WTC11 (cell line): ENCODE measurements around the gene AEBP2. TPM values are rescaled to one million over a fixed set of nuclear protein-coding genes. Genes with fewer than 3 reads are reported as not detected.

Experiments
- ATAC-seq: fragments of 200-7000 bp; cut with Tn5 transposase; 2 replicates; pipeline ENCODE4 v1.10.0; 2021; ENCODE audit warnings: mild to moderate bottlenecking, moderate library complexity
- CTCF ChIA-PET: fragments of 300-600 bp; sonication (Branson Sonifier 250); formaldehyde crosslinking; loops from one replicate; lab custom pipeline; 2021; ENCODE audit warnings: antibody characterized with exemption; lab: Charles Lee
- POLR2A ChIA-PET: fragments of 350-600 bp; sonication (Branson Sonifier 250); formaldehyde crosslinking; loops from one replicate; lab custom pipeline; 2021; ENCODE audit warnings: antibody characterized with exemption; lab: Charles Lee
- DNase-seq: peaks from one replicate; pipeline ENCODE4 v3.0.0; 2021; ENCODE audit warnings: low spot score
- H3K27ac Mint-ChIP-seq: 2 replicates; pipeline ENCODE4 v1.8.0; 2021; ENCODE audit warnings: mixed read lengths
- H3K27me3 Mint-ChIP-seq: 2 replicates; pipeline ENCODE4 v1.8.0; 2021; ENCODE audit warnings: low read depth, mild to moderate bottlenecking, moderate library complexity, mixed read lengths
- H3K36me3 Mint-ChIP-seq: 2 replicates; pipeline ENCODE4 v1.8.0; 2021; ENCODE audit warnings: mixed read lengths
- H3K4me1 Mint-ChIP-seq: 2 replicates; pipeline ENCODE4 v1.8.0; 2022; ENCODE audit warnings: mixed read lengths
- H3K4me3 Mint-ChIP-seq: 2 replicates; pipeline ENCODE4 v1.8.0; 2021; ENCODE audit warnings: mild to moderate bottlenecking, moderate library complexity, mixed read lengths
- H3K9me3 Mint-ChIP-seq: 2 replicates; pipeline ENCODE4 v1.8.0; 2021; ENCODE audit warnings: mixed read lengths
- CBFB ChIP-seq: sonication (generic); formaldehyde crosslinking; IDR thresholded peaks from 2 replicates; pipeline ENCODE4 v1.8.1; 2022; ENCODE audit warnings: mild to moderate bottlenecking, low read depth, missing genetic modification reagents
- CREB1 ChIP-seq: sonication (generic); formaldehyde crosslinking; IDR thresholded peaks from 2 replicates; pipeline ENCODE4 v1.8.0; 2023; ENCODE audit warnings: mild to moderate bottlenecking, missing genetic modification reagents
- EMX1 ChIP-seq: fragments of 250-450 bp; sonication (Bioruptor Pico); IDR thresholded peaks from 2 replicates; pipeline ENCODE4 v1.8.0; 2021; ENCODE audit warnings: mild to moderate bottlenecking
- ESRRA ChIP-seq: sonication (generic); formaldehyde crosslinking; IDR thresholded peaks from 2 replicates; pipeline ENCODE4 v1.8.1; 2022; ENCODE audit warnings: mild to moderate bottlenecking, missing genetic modification reagents, borderline replicate concordance
- FOXK1 ChIP-seq: sonication (generic); formaldehyde crosslinking; IDR thresholded peaks from 2 replicates; pipeline ENCODE4 v1.8.0; 2022; ENCODE audit warnings: mild to moderate bottlenecking, moderate library complexity, missing genetic modification reagents
- IRF2 ChIP-seq: sonication (generic); formaldehyde crosslinking; IDR thresholded peaks from 2 replicates; pipeline ENCODE4 v1.8.0; 2022; ENCODE audit warnings: low read depth, missing genetic modification reagents, borderline replicate concordance
- MYBL2 ChIP-seq: sonication (generic); formaldehyde crosslinking; IDR thresholded peaks from 2 replicates; pipeline ENCODE4 v1.8.1; 2023; ENCODE audit warnings: mild to moderate bottlenecking, moderate library complexity, missing genetic modification reagents
- ZNF138 ChIP-seq: sonication (generic); formaldehyde crosslinking; conservative IDR thresholded peaks from 2 replicates; pipeline ENCODE4 v1.8.1; 2022; ENCODE audit warnings: mild to moderate bottlenecking, moderate library complexity, missing genetic modification reagents
- ZNF232 ChIP-seq: sonication (generic); formaldehyde crosslinking; IDR thresholded peaks from 2 replicates; pipeline ENCODE4 v1.8.0; 2022; ENCODE audit warnings: mild to moderate bottlenecking, missing genetic modification reagents
- ZNF423 ChIP-seq: fragments of 250-450 bp; sonication (Bioruptor Pico); IDR thresholded peaks from 2 replicates; pipeline ENCODE4 v2.1.2; 2022; ENCODE audit warnings: mild to moderate bottlenecking, moderate library complexity
- ZNF671 ChIP-seq: fragments of 250-450 bp; sonication (Bioruptor Pico); IDR thresholded peaks from 2 replicates; pipeline ENCODE4 v1.8.0; 2021; ENCODE audit warnings: mild to moderate bottlenecking
- total RNA-seq: library from RNA; stranded (reverse); gene quantifications from 3 replicates; pipeline ENCODE4 v1.2.3, GENCODE V29; 2021
- TF ChIP-seq, protein P1 (sequence below): sonication (generic); formaldehyde crosslinking; IDR thresholded peaks from 2 replicates; pipeline ENCODE4 v1.8.1; 2022; ENCODE audit warnings: missing genetic modification reagents, borderline replicate concordance
- TF ChIP-seq, protein P2 (sequence below): sonication (generic); formaldehyde crosslinking; IDR thresholded peaks from 2 replicates; pipeline ENCODE4 v1.8.1; 2023; ENCODE audit warnings: mild to moderate bottlenecking, missing genetic modification reagents
- TF ChIP-seq, protein P3 (sequence below): fragments of 250-450 bp; sonication (Bioruptor Pico); conservative IDR thresholded peaks from 2 replicates; pipeline ENCODE4 v1.9.0; 2021; ENCODE audit warnings: mild to moderate bottlenecking
- TF ChIP-seq, protein P4 (sequence below): sonication (generic); formaldehyde crosslinking; IDR thresholded peaks from 2 replicates; pipeline ENCODE4 v1.8.0; 2023; ENCODE audit warnings: missing genetic modification reagents
- TF ChIP-seq, protein P5 (sequence below): sonication (generic); formaldehyde crosslinking; conservative IDR thresholded peaks from 2 replicates; pipeline ENCODE4 v1.8.1; 2023; ENCODE audit warnings: mild to moderate bottlenecking, low read depth, missing genetic modification reagents, moderate library complexity
- TF ChIP-seq, protein P6 (sequence below): sonication (generic); formaldehyde crosslinking; IDR thresholded peaks from 2 replicates; pipeline ENCODE4 v1.8.1; 2022; ENCODE audit warnings: mild to moderate bottlenecking, missing genetic modification reagents, moderate library complexity, borderline replicate concordance
- TF ChIP-seq, protein P7 (sequence below): fragments of 250-450 bp; sonication (Bioruptor Pico); IDR thresholded peaks from 2 replicates; pipeline ENCODE4 v1.8.0; 2021; ENCODE audit warnings: mild to moderate bottlenecking
- TF ChIP-seq, protein P8 (sequence below): fragments of 250-450 bp; sonication (Bioruptor Pico); IDR thresholded peaks from 2 replicates; pipeline ENCODE4 v1.9.0; 2021; ENCODE audit warnings: moderate library complexity, mild to moderate bottlenecking, inconsistent platforms, borderline replicate concordance

Gene AEBP2
- total RNA-seq, 1 experiment from 2014 or later, result 65.9 TPM

DNA sequence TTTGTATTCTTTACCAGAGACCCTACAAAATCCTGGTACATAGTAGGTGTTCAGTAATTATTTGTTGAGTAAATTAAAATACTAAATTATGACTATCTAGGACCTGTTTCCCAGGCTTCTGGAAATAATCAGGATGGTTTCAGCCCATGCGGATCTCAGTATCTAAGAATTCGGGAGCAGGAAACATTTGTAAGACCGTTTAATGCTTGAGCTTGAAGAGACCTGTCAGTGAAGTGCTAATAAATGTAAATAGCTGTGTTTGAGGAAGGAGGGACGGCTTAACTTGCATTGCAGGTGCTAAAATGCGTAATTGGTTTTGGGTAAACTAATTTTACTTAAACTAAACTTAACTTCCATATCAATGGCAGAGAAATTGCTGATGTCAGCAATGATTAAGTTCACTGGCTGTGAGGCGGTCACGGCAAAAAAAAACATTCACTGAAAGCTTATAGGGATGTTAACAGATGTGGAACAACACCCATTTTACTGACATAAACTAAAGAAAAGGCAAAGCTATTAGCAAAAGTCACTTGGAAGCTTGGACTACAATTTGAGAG lies 28.6 kb upstream of the AEBP2 start:
- Mint-ChIP-seq H3K9me3 (no peaks in the 10 kb centered on the region), H3K27me3 (no peaks in the 10 kb centered on the region), H3K36me3 (no peaks in the 10 kb centered on the region), H3K4me1 (peaks cover 42% of the 10 kb centered on the region), H3K27ac (peak overlapping the region; percentile 93), H3K4me3 (peak overlapping the region; percentile 5; the same call in 1 of the 2 replicates)
- ChIA-PET CTCF (interaction anchor here (0.9 to 1.6 kb wide), 6 partner anchors 8 to 83 kb away, joined by 3 to 7 read pairs (median 4); no protein-coding TSS in a partner anchor), POLR2A (interaction anchor here (1.2 kb wide), 1 partner anchor 29 kb away, joined by 3 read pairs; the partner anchor contains the start of gene AEBP2)
- DNase-seq (no peak), ATAC-seq (peak; percentile 10)
- no peak for TF ChIP-seq FOXK1 (CRISPR knock-in tag)
- TF ChIP-seq, protein P1, sequence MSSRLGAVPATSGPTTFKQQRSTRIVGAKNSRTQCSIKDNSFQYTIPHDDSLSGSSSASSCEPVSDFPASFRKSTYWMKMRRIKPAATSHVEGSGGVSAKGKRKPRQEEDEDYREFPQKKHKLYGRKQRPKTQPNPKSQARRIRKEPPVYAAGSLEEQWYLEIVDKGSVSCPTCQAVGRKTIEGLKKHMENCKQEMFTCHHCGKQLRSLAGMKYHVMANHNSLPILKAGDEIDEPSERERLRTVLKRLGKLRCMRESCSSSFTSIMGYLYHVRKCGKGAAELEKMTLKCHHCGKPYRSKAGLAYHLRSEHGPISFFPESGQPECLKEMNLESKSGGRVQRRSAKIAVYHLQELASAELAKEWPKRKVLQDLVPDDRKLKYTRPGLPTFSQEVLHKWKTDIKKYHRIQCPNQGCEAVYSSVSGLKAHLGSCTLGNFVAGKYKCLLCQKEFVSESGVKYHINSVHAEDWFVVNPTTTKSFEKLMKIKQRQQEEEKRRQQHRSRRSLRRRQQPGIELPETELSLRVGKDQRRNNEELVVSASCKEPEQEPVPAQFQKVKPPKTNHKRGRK (CRISPR knock-in tag), result no peak
- no peak for TF ChIP-seq MYBL2 (CRISPR knock-in tag)
- TF ChIP-seq ZNF138, result no peak
- TF ChIP-seq, protein P2, sequence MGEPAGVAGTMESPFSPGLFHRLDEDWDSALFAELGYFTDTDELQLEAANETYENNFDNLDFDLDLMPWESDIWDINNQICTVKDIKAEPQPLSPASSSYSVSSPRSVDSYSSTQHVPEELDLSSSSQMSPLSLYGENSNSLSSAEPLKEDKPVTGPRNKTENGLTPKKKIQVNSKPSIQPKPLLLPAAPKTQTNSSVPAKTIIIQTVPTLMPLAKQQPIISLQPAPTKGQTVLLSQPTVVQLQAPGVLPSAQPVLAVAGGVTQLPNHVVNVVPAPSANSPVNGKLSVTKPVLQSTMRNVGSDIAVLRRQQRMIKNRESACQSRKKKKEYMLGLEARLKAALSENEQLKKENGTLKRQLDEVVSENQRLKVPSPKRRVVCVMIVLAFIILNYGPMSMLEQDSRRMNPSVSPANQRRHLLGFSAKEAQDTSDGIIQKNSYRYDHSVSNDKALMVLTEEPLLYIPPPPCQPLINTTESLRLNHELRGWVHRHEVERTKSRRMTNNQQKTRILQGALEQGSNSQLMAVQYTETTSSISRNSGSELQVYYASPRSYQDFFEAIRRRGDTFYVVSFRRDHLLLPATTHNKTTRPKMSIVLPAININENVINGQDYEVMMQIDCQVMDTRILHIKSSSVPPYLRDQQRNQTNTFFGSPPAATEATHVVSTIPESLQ, result no peak
- TF ChIP-seq EMX1 (CRISPR knock-in tag), result no peak
- TF ChIP-seq, protein P3, sequence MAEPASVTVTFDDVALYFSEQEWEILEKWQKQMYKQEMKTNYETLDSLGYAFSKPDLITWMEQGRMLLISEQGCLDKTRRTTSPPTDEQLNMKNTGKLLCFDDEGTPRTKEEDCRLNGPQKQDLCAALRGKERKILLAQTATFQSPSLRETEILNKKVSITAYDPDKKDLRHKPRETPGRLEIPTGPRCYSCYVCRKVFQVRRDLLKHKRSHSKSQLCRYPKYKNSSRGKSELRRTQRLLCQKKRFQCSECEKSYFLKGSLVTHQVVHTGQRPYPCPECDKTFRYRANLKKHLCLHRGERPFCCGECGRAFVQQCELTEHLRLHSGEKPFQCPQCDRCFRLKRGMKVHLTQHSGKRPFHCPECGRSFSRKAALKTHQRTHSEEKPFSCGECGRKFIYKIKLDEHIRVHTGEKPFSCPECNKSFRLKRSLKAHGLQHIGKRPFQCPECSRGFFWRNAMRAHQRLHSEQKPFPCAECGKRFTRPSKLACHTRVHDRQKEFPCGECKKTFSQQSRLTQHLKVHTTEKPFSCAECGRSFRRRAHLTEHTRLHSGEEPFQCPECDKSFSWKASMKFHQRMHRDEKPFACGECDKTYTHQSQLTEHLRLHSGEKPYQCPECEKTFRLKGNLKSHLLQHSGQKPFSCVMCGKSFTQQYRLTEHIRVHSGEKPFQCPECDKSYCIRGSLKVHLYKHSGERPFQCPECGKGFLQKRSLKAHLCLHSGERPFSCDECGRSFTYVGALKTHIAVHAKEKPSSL (CRISPR knock-in tag), result no peak
- TF ChIP-seq CREB1 (CRISPR knock-in tag), result no peak

DNA sequence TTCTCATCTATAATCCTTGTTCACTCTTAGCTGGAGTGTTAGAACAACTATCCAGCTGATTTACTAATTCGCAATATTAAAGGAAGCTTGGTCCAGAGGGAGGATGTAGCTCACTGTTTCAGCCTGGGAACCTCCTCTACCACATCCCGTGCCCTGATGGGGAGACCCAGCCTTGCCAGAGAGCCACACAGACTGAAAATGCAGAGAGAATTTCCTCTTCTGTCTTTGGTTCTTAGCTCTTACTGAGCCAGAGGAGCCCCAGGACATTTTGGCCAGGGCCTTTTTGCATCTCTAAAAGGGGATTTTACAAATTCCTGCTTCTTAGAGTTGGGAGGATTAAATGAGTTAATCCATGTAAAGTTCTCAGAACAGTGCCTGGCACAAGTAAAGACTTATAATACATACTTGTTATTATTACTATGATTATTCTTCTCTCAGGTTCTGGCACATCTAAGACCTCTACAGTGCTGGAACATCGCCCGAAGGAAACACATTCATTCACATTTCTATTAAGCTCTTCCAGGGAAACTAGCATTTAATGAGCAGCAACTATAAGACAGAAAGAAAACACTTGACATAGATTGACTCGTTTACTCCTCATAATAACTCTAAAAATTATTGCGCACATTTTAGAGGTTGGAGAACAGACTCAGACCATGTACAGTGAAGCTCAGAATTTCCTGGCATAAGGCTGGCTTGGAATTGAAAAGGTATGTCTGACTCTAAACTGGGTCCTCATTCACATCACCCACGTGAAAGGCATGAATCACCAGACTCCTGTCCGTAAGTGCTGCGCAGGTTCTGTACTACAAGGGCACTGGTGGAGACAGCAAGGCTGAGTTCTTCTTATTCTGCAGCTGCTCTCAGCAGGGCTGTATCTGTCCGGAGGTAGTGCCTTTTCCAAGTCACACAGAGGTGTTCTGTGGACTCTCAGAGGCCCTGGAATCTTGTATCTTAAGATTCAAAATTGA lies 27.8 kb upstream of the AEBP2 start:
- Mint-ChIP-seq H3K27me3 (no peaks in the 10 kb centered on the region), H3K9me3 (no peaks in the 10 kb centered on the region), H3K4me3 (no peak overlapping the region), H3K36me3 (no peaks in the 10 kb centered on the region), H3K27ac (peak overlapping the region; percentile 93), H3K4me1 (peaks cover 42% of the 10 kb centered on the region)
- ChIA-PET CTCF (interaction anchor here (0.9 to 1.6 kb wide), 7 partner anchors 9 to 232 kb away, joined by 3 to 7 read pairs (median 4); no protein-coding TSS in a partner anchor), POLR2A (interaction anchor here (1.2 kb wide), 1 partner anchor 28 kb away, joined by 3 read pairs; the partner anchor contains the start of gene AEBP2)
- ATAC-seq, result peak; percentile 86
- peak; percentile 39 for DNase-seq
- no peak for TF ChIP-seq ZNF232
- TF ChIP-seq, protein P4, sequence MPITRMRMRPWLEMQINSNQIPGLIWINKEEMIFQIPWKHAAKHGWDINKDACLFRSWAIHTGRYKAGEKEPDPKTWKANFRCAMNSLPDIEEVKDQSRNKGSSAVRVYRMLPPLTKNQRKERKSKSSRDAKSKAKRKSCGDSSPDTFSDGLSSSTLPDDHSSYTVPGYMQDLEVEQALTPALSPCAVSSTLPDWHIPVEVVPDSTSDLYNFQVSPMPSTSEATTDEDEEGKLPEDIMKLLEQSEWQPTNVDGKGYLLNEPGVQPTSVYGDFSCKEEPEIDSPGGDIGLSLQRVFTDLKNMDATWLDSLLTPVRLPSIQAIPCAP (CRISPR knock-in tag), result no peak
- no peak for TF ChIP-seq IRF2
- TF ChIP-seq, protein P5, sequence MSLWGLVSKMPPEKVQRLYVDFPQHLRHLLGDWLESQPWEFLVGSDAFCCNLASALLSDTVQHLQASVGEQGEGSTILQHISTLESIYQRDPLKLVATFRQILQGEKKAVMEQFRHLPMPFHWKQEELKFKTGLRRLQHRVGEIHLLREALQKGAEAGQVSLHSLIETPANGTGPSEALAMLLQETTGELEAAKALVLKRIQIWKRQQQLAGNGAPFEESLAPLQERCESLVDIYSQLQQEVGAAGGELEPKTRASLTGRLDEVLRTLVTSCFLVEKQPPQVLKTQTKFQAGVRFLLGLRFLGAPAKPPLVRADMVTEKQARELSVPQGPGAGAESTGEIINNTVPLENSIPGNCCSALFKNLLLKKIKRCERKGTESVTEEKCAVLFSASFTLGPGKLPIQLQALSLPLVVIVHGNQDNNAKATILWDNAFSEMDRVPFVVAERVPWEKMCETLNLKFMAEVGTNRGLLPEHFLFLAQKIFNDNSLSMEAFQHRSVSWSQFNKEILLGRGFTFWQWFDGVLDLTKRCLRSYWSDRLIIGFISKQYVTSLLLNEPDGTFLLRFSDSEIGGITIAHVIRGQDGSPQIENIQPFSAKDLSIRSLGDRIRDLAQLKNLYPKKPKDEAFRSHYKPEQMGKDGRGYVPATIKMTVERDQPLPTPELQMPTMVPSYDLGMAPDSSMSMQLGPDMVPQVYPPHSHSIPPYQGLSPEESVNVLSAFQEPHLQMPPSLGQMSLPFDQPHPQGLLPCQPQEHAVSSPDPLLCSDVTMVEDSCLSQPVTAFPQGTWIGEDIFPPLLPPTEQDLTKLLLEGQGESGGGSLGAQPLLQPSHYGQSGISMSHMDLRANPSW (CRISPR knock-in tag), result no peak
- TF ChIP-seq ESRRA (CRISPR knock-in tag), result no peak
- TF ChIP-seq ZNF423, result no peak
- TF ChIP-seq, protein P6, sequence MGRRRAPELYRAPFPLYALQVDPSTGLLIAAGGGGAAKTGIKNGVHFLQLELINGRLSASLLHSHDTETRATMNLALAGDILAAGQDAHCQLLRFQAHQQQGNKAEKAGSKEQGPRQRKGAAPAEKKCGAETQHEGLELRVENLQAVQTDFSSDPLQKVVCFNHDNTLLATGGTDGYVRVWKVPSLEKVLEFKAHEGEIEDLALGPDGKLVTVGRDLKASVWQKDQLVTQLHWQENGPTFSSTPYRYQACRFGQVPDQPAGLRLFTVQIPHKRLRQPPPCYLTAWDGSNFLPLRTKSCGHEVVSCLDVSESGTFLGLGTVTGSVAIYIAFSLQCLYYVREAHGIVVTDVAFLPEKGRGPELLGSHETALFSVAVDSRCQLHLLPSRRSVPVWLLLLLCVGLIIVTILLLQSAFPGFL (CRISPR knock-in tag), result no peak
- TF ChIP-seq, protein P7, sequence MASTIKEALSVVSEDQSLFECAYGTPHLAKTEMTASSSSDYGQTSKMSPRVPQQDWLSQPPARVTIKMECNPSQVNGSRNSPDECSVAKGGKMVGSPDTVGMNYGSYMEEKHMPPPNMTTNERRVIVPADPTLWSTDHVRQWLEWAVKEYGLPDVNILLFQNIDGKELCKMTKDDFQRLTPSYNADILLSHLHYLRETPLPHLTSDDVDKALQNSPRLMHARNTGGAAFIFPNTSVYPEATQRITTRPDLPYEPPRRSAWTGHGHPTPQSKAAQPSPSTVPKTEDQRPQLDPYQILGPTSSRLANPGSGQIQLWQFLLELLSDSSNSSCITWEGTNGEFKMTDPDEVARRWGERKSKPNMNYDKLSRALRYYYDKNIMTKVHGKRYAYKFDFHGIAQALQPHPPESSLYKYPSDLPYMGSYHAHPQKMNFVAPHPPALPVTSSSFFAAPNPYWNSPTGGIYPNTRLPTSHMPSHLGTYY (CRISPR knock-in tag), result no peak
- TF ChIP-seq, protein P8, sequence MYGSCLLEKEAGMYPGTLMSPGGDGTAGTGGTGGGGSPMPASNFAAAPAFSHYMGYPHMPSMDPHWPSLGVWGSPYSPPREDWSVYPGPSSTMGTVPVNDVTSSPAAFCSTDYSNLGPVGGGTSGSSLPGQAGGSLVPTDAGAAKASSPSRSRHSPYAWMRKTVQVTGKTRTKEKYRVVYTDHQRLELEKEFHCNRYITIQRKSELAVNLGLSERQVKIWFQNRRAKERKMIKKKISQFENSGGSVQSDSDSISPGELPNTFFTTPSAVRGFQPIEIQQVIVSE, result no peak
- TF ChIP-seq ZNF671 (CRISPR knock-in tag), result no peak
- TF ChIP-seq CBFB (CRISPR knock-in tag), result no peak
